GM12878 (cell line): ENCODE data around the gene SOWAHD. TPM values are rescaled to one million over a fixed set of nuclear protein-coding genes. Genes with fewer than 3 reads are reported as not detected.

Experiments
- ATAC-seq: fragments of 200-7000 bp; cut with Tn5 transposase; 3 replicates; pipeline ENCODE4 v1.9.1; 2020; ENCODE audit warnings: mild to moderate bottlenecking, moderate library complexity
- BruUV-seq: library from RNA; stranded (reverse); fragments of 400-500 nt; replicated peaks from 2 replicates; lab custom pipeline; 2021; lab: Mats Ljungman, UMichigan
- CTCF ChIA-PET: fragments of 300-600 bp; sonication (Branson Sonifier 250); formaldehyde crosslinking; extraction: SDS; loops from one replicate; lab custom pipeline; 2021; ENCODE audit warnings: inconsistent platforms; lab: Yijun Ruan, JAX
- POLR2A ChIA-PET: fragments of 350-600 bp; formaldehyde crosslinking; extraction: SDS; loops from one replicate; lab custom pipeline; 2021; ENCODE audit warnings: inconsistent platforms; lab: Charles Lee
- RAD21 ChIA-PET: fragments of 300-600 bp; sonication (Branson Sonifier 250); formaldehyde crosslinking; loops from one replicate; lab custom pipeline; 2023; ENCODE audit warnings: antibody characterized with exemption; ENCODE audit not compliant: unreplicated experiment; lab: Charles Lee
- SMC1A ChIA-PET: fragments of 300-600 bp; sonication (Branson Sonifier 250); formaldehyde crosslinking; loops from one replicate; lab custom pipeline; 2023; ENCODE audit not compliant: unreplicated experiment, uncharacterized antibody; lab: Charles Lee
- DNase-seq: peaks from one replicate; pipeline ENCODE4 v3.0.0-alpha.2; 2011; ENCODE audit warnings: low read depth, low spot score
- FAIRE-seq: peaks from 3 replicates; lab custom pipeline; 2011; peaks lifted over from hg19 to GRCh38; lab: Jason Lieb, UNC
- H2AFZ ChIP-seq: 2 replicates; pipeline ENCODE4 v1.6.0; 2011; ENCODE audit warnings: low read depth, low read length, control low read depth; ENCODE audit not compliant: control insufficient read depth
- H3K27ac ChIP-seq: 2 replicates; pipeline ENCODE4 v1.5.1; 2011; ENCODE audit warnings: control low read depth; ENCODE audit not compliant: control insufficient read depth, insufficient read depth
- H3K27me3 ChIP-seq, 2 experiments: replicated peaks in 1 of 2; 2 replicates each; pipeline versions ENCODE4 v1.6.0 to v1.6.1; 2011; ENCODE audit warnings: low read length in 1 of 2; ENCODE audit not compliant: control insufficient read depth in 2 of 2, insufficient read depth in 2 of 2
- H3K36me3 ChIP-seq, 2 experiments: 2 replicates each; pipeline ENCODE4 v1.5.1; 2011; ENCODE audit warnings: low read length in 1 of 2; ENCODE audit not compliant: control insufficient read depth in 2 of 2, insufficient read depth in 2 of 2
- H3K4me1 ChIP-seq: 2 replicates; pipeline ENCODE4 v1.6.1; 2011; ENCODE audit warnings: mild to moderate bottlenecking, low read length, moderate library complexity, mixed read lengths; ENCODE audit not compliant: control insufficient read depth, insufficient read depth
- H3K4me2 ChIP-seq: 2 replicates; pipeline ENCODE4 v1.6.0; 2011; ENCODE audit warnings: control low read depth; ENCODE audit not compliant: control insufficient read depth, insufficient read depth
- H3K4me3 ChIP-seq: fragments of 200-600 bp; sonication (generic); 2 replicates; pipeline ENCODE4 v1.5.1; 2016
- H3K79me2 ChIP-seq: 2 replicates; pipeline ENCODE4 v1.6.0; 2011; ENCODE audit warnings: low read length; ENCODE audit not compliant: control insufficient read depth, insufficient read depth
- H3K9ac ChIP-seq: 2 replicates; pipeline ENCODE4 v1.8.0; 2011; ENCODE audit warnings: low read length, control low read depth, mixed read lengths; ENCODE audit not compliant: control insufficient read depth, insufficient read depth
- H3K9me3 ChIP-seq: replicated peaks from 3 replicates; pipeline ENCODE4 v1.5.1; 2011; ENCODE audit warnings: mild to moderate bottlenecking, low read length; ENCODE audit not compliant: control insufficient read depth, insufficient read depth
- H4K20me1 ChIP-seq: 2 replicates; pipeline ENCODE4 v1.6.0; 2011; ENCODE audit not compliant: control insufficient read depth, insufficient read depth
- ASH2L ChIP-seq: fragments of 300-600, 200-600 bp; sonication (generic); IDR thresholded peaks from 2 replicates; pipeline ENCODE4 v1.6.1; 2017; ENCODE audit warnings: low read depth, mild to moderate bottlenecking, borderline replicate concordance
- E2F8 ChIP-seq: fragments of 450-650 bp; IDR thresholded peaks from 2 replicates; pipeline ENCODE4 v1.6.1; 2018; ENCODE audit warnings: mild to moderate bottlenecking, low read depth, moderate library complexity; ENCODE audit not compliant: partially characterized antibody
- GATAD2B ChIP-seq: fragments of 450-650 bp; conservative IDR thresholded peaks from 2 replicates; pipeline ENCODE4 v1.6.1; 2017; ENCODE audit warnings: low read depth, mild to moderate bottlenecking, moderate library complexity
- HCFC1 ChIP-seq: fragments of 150-350 bp; IDR thresholded peaks from 2 replicates; pipeline ENCODE4 v1.6.1; 2014; ENCODE audit warnings: low read length
- JUNB ChIP-seq: IDR thresholded peaks from 2 replicates; pipeline ENCODE4 v1.6.1; 2016; ENCODE audit warnings: antibody characterized with exemption, mild to moderate bottlenecking
- SREBF1 ChIP-seq: IDR thresholded peaks from 2 replicates; pipeline ENCODE4 v1.6.1; 2012; ENCODE audit warnings: mild to moderate bottlenecking, low read length
- ZBTB33 ChIP-seq: fragments of 450-650 bp; IDR thresholded peaks from 2 replicates; pipeline ENCODE4 v1.6.1; 2017; ENCODE audit warnings: mild to moderate bottlenecking
- ZZZ3 ChIP-seq: IDR thresholded peaks from 2 replicates; pipeline ENCODE4 v1.6.1; 2011; ENCODE audit warnings: low read depth; ENCODE audit not compliant: control insufficient read depth, insufficient read length
- WGBS: methylation state at CpG from one replicate; pipeline ENCODE4 v1.1.6; 2016; ENCODE audit warnings: low lambda C conversion rate; ENCODE audit not compliant: insufficient replicate concordance, insufficient coverage; ENCODE audit errors: missing lambda C conversion rate; 5-methylcytosine and 5-hydroxymethylcytosine counted together
- in situ Hi-C: fragments of 300-500 bp; cut with MboI; formaldehyde crosslinking; loops from 9 replicates; pipeline ENCODE4 v1.14.3; 2018; ENCODE audit warnings: mixed read lengths
- intact Hi-C: fragments of 100-400 bp; cut with micrococcal nuclease; formaldehyde crosslinking; loops from one replicate; pipeline ENCODE4 v1.14.2; 2022; ENCODE audit not compliant: unreplicated experiment
- polyA plus RNA-seq, 11 experiments: library from polyadenylated mRNA; depleted of rRNA in 4 of 11; unstranded in 6 of 11; stranded (reverse) in 5 of 11; fragments of >200 nt; fragmentation: Nextera tagmentation in 4 of 11; fragmentation: Illumina TruSeq in 1 of 11; extraction: Ambion mirVana in 4 of 11; extraction: Trizol in 1 of 11; gene quantifications; 1 replicate in 1 of 11; 2 replicates in 10 of 11; pipeline versions ENCODE4 v1.2.1 to v1.2.3, GENCODE V29; 2011 to 2016; ENCODE audit warnings: inconsistent platforms in 2 of 11, missing spikeins in 2 of 11, low read depth in 1 of 11
- total RNA-seq, 4 experiments: library from RNA; depleted of rRNA in 3 of 4; stranded (reverse); fragments of >200 nt in 3 of 4; fragmentation: Illumina TruSeq in 1 of 4; extraction: Trizol in 1 of 4; gene quantifications; 2 replicates each; pipeline versions ENCODE4 v1.2.1 to v1.2.3, GENCODE V29; 2013 to 2021
- TF ChIP-seq, protein P1 (sequence below): fragments of 450-650 bp; IDR thresholded peaks from 2 replicates; pipeline ENCODE4 v1.6.1; 2016; ENCODE audit warnings: mild to moderate bottlenecking

Gene SOWAHD
- total and polyA plus RNA-seq, 10 of the 15 experiments (the other 5 are each of a cell fraction or from before 2014, with no cell fraction given), result 0.27 to 7.4 (median 2.6) TPM

GRCh38 chrX:119721487-119721886, 36.9 kb upstream of the SOWAHD start (continued):
- TF ChIP-seq, protein P1, sequence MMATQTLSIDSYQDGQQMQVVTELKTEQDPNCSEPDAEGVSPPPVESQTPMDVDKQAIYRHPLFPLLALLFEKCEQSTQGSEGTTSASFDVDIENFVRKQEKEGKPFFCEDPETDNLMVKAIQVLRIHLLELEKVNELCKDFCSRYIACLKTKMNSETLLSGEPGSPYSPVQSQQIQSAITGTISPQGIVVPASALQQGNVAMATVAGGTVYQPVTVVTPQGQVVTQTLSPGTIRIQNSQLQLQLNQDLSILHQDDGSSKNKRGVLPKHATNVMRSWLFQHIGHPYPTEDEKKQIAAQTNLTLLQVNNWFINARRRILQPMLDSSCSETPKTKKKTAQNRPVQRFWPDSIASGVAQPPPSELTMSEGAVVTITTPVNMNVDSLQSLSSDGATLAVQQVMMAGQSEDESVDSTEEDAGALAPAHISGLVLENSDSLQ, result no peak
- TF ChIP-seq ZBTB33 (no peak), E2F8 (no peak), ZZZ3 (no peak)

GRCh38 chrX:119721926-119722325, 36.5 kb upstream of the SOWAHD start:
- Histone ChIP-seq H3K4me2 (no peak overlapping the region), H3K4me3 (no peak overlapping the region), H3K9ac (no peak overlapping the region), H3K36me3 (no peaks in the 10 kb centered on the region), H3K27me3 (no peaks in the 10 kb centered on the region), H2AFZ (no peak overlapping the region), H3K27ac (no peak overlapping the region), H4K20me1 (no peaks in the 10 kb centered on the region), H3K4me1 (no peaks in the 10 kb centered on the region), H3K9me3 (no peaks in the 10 kb centered on the region), H3K79me2 (no peaks in the 10 kb centered on the region)
- no peak for DNase-seq
- no peak; the same call in 2 of the 3 replicates for ATAC-seq
- BruUV-seq, result no TSS peak
- in situ Hi-C loops (no loop called here), intact Hi-C loops (no loop called here)
- POLR2A ChIA-PET, result no interaction called here
- SMC1A ChIA-PET, result no interaction called here
- no peak for TF ChIP-seq JUNB
- no peak for TF ChIP-seq ASH2L
- TF ChIP-seq HCFC1, result no peak
- no peak for TF ChIP-seq GATAD2B
- TF ChIP-seq SREBF1, result no peak
- CTCF ChIA-PET, result no interaction called here
- no peak for FAIRE-seq
- RAD21 ChIA-PET, result no interaction called here
- 94% methylated on average over 1 of the region's 2 CpGs for WGBS
